ENCODE results near the gene SUN2. TPM values are rescaled to one million over a fixed set of nuclear protein-coding genes. Genes with fewer than 3 reads are reported as not detected.

Gene SUN2
- total RNA-seq, 4 donors from 2014 or later: 118 to 285 (median 175) TPM

DNA sequence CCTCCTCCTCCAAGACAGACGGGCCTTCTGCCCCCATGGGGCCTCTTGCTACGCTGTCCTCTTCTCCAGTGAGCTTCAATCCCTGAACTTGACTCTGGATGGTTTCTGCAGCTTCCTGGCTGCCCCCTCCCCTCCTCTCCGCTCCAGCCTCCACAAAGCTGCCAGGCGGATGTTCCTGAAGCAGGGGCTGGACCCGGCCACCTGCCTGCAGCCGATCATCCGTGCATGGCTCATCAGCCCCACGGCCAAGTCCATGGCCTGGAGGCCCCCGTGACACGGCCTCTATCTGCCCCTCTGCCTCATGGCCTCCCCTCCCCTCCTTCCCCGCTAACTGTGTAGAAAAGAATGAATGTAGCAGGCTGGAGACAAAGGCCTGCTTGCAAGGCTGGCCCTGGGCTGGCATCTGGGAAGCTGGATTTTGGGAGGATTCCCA, 6.8 kb upstream of the SUN2 start:
- intact Hi-C loops (cut with DNase I; ENCODE audit: low total_unique reads): no loop called here
- no peak overlapping the region for H3K4me3 ChIP-seq
- H3K9me3 ChIP-seq: no peaks in the 10 kb centered on the region
- TF ChIP-seq, protein P1, sequence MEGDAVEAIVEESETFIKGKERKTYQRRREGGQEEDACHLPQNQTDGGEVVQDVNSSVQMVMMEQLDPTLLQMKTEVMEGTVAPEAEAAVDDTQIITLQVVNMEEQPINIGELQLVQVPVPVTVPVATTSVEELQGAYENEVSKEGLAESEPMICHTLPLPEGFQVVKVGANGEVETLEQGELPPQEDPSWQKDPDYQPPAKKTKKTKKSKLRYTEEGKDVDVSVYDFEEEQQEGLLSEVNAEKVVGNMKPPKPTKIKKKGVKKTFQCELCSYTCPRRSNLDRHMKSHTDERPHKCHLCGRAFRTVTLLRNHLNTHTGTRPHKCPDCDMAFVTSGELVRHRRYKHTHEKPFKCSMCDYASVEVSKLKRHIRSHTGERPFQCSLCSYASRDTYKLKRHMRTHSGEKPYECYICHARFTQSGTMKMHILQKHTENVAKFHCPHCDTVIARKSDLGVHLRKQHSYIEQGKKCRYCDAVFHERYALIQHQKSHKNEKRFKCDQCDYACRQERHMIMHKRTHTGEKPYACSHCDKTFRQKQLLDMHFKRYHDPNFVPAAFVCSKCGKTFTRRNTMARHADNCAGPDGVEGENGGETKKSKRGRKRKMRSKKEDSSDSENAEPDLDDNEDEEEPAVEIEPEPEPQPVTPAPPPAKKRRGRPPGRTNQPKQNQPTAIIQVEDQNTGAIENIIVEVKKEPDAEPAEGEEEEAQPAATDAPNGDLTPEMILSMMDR (IDR thresholded peaks at IDR 0.05): no peak
- TF ChIP-seq POLR2A (IDR thresholded peaks at IDR 0.05): no peak
- H3K36me3 ChIP-seq: no peaks in the 10 kb centered on the region
- no peak for DNase-seq
- no peaks in the 10 kb centered on the region for H3K4me1 ChIP-seq
- H3K27me3 ChIP-seq: no peaks in the 10 kb centered on the region
- no peak overlapping the region for H3K27ac ChIP-seq

DNA sequence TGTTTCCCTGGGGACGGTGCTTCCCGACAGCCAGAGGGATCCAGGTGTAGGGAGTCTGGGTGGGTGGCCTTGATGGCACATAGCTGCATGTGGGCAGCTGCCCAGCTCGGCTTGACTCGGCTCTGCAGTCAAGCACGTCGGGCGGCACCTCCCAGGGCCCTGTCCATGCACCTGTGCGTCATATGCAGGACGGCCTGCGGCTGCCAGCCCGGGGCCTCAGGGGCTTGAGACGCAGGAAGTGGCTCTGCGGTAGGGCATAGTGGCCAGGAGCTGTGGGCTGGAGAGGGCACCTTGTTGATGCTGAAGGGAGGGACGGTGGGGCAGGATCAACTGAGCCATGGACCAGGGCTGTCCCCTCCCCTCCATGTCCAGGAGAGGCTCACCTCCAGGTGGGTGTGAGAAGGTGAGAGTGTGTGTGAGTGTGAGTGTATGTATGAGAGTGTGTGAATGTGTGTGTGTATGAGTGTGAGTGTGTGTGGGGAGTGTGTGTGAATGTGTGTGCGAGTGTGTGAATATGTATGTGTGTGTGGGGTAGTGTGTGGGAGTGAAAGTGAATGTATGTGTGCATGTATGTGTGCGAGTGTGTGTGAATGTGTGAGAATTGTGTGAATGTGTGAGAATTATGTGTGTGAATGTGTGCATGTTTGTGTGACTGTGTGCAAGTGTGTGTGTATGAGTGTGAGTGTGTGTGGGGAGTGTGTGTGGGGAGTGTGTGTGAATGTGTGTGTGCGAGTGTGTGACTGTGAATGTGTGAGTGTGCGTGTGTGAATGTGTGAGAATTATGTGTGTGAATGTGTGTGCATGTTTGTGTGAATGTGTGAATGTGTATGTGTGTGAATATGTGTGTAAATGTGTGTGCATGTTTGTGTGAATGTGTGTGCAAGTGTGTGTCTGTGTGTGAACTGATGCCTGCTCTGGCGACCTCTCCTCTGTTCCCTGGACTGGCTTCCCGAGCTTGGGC, 5.7 kb upstream of the SUN2 start:
- DNase-seq: no peak
- intact Hi-C loops (cut with DNase I; ENCODE audit: low total_unique reads): no loop called here
- Histone ChIP-seq H3K4me1 (no peaks in the 10 kb centered on the region), H3K4me3 (no peak overlapping the region), H3K9me3 (no peaks in the 10 kb centered on the region), H3K36me3 (no peaks in the 10 kb centered on the region), H3K27me3 (no peaks in the 10 kb centered on the region), H3K27ac (no peak overlapping the region)
- TF ChIP-seq, protein P1 (IDR thresholded peaks at IDR 0.05): no peak
- no peak for TF ChIP-seq POLR2A (IDR thresholded peaks at IDR 0.05)

DNA sequence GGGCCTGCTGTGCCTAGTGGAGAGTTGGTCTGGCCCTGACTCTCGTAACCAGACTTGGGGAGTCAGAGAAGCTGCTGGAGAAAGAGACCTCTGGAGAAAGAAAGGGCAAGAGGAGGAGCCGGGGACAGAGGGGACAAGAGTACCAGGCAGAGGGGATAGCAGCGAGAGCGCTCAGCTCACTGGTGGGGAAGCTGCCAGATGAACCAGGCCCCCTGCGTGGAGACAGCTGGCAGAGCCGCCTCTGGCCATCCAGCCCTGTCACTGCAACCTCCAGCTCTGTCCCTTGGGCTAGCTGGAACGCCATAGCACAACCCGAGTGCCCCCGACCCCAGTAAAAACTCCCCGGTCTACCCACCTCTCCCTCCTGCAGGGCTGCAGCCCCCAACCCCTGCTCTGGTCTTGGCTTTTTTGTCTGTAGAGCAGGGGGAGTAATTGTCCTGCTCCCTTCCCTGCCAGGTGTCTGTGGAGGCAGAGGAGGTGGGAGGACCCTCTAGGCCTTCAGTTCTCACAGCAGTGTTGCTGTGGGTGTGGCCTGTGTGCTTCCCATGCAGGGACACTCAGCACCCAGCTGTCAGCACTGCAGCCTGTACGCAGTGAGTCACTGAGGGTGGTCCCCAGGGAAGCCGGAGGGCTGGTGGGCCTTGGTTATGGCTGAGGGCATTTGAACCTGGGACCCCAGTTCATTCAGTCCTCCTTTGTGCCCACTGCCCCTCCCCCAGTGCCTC, 4.8 kb upstream of the SUN2 start:
- intact Hi-C loops (cut with DNase I; ENCODE audit: low total_unique reads): no loop called here

DNA sequence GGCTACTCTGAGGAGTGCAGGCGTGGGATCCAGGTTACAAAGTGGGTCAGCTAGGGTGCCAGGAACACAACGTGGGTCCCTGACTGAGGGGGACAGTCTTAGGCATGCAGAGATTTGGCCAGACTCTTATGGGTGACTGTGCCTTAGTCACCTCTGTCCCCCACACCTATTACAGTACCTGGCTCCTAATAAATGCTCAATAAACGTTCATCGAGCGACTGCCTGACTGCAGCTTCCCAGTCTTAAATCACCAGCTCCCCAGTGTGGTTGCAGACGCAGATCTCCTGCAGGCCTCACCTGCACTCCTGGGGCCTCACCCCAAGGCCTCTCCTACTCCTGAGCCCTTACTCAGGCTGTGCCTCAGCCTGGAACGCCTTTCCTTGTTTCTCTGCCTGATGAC, 3.2 kb upstream of the SUN2 start:
- H3K27ac ChIP-seq: no peak overlapping the region
- peaks cover 0 to 2% of the 10 kb centered on the region in 2 donors for H3K4me1 ChIP-seq
- no peak for DNase-seq
- intact Hi-C loops (cut with DNase I; ENCODE audit: low total_unique reads): loop anchor here (5.0 kb wide), 1 partner anchor 33 kb away; the partner anchor contains the start of gene DNAL4
- no peaks in the 10 kb centered on the region for H3K36me3 ChIP-seq
- H3K9me3 ChIP-seq: no peaks in the 10 kb centered on the region
- H3K27me3 ChIP-seq: no peaks in the 10 kb centered on the region
- H3K4me3 ChIP-seq: no peak overlapping the region
- no peak for TF ChIP-seq POLR2A (IDR thresholded peaks at IDR 0.05)
- TF ChIP-seq, protein P1 (IDR thresholded peaks at IDR 0.05): no peak

More for the DNA sequence above, 4.8 kb upstream of the SUN2 start:
- TF ChIP-seq, protein P1 (IDR thresholded peaks at IDR 0.05): no peak
- no peak for TF ChIP-seq POLR2A (IDR thresholded peaks at IDR 0.05)
- DNase-seq: no peak
- no peak overlapping the region for H3K4me3 ChIP-seq
- H3K36me3 ChIP-seq: no peaks in the 10 kb centered on the region
- H3K4me1 ChIP-seq: no peaks in the 10 kb centered on the region
- no peaks in the 10 kb centered on the region for H3K9me3 ChIP-seq
- H3K27me3 ChIP-seq: no peaks in the 10 kb centered on the region
- H3K27ac ChIP-seq: no peak overlapping the region

Data from uterus (tissue), 4 donors.